GM19395 (cell line): Measurements from ENCODE around the gene DAO.

Experiments used
- ATAC-seq: cut with Tn5 transposase; IDR thresholded peaks from one replicate; pipeline ENCODE4 v1.9.1; 2021; ENCODE audit warnings: mild to moderate bottlenecking, moderate library complexity; ENCODE audit not compliant: unreplicated experiment

DAO gene

GRCh38 chr12:108875280-108875679, 4.6 kb upstream of the DAO start:
- no peak for ATAC-seq

- no peak for ATAC-seq
These were observed 4.1 kb upstream of the DAO start for GRCh38 chr12:108875682-108876361.

GRCh38 chr12:108876550-108876949, 3.3 kb upstream of the DAO start:
- ATAC-seq: no peak

- ATAC-seq: no peak
These were observed 2.1 kb downstream of the DAO start for GRCh38 chr12:108881953-108882352.

GRCh38 chr12:108884116-108885012, 4.5 kb downstream of the DAO start:
- no peak for ATAC-seq

GRCh38 chr12:108886873-108887629, 7.2 kb downstream of the DAO start:
- ATAC-seq: no peak

- ATAC-seq: no peak
These were observed 8.1 kb downstream of the DAO start for GRCh38 chr12:108888031-108888430.

- no peak for ATAC-seq
These were observed 10.3 kb downstream of the DAO start for GRCh38 chr12:108890208-108890607.

GRCh38 chr12:108895220-108895802, 15.4 kb downstream of the DAO start:
- no peak for ATAC-seq

GRCh38 chr12:108896336-108896735, 16.4 kb downstream of the DAO start:
- no peak for ATAC-seq

GRCh38 chr12:108896817-108897216, 16.9 kb downstream of the DAO start:
- ATAC-seq: no peak

GRCh38 chr12:108899145-108899544, 19.3 kb downstream of the DAO start:
- no peak for ATAC-seq

GRCh38 chr12:108905725-108906124, 25.8 kb downstream of the DAO start:
- no peak for ATAC-seq

GRCh38 chr12:108906971-108907370, 27.1 kb downstream of the DAO start:
- ATAC-seq: no peak

- ATAC-seq: no peak
These were observed 28.0 kb downstream of the DAO start for GRCh38 chr12:108907839-108908351.

- ATAC-seq: no peak
These were observed 30.4 kb downstream of the DAO start for GRCh38 chr12:108910336-108910735.

- ATAC-seq: no peak
These were observed 32.0 kb downstream of the DAO start for GRCh38 chr12:108911915-108912314.

GRCh38 chr12:108912361-108912760, 32.5 kb downstream of the DAO start:
- ATAC-seq: no peak

- ATAC-seq: no peak
These were observed 34.2 kb downstream of the DAO start for GRCh38 chr12:108914121-108914531.

- ATAC-seq: no peak
These were observed 35.8 kb downstream of the DAO start for GRCh38 chr12:108915632-108916133.

GRCh38 chr12:108916336-108916735, 36.4 kb downstream of the DAO start:
- no peak for ATAC-seq
